HG03175 (cell line): ENCODE measurements around the gene OR2A7.
"Not testable (repeated sequence)": the region's sequence is repeated elsewhere in the genome, so short reads cannot be mapped to it uniquely, and the experiment has no call there.

Experiments
- ATAC-seq: cut with Tn5 transposase; IDR thresholded peaks from one replicate; pipeline ENCODE4 v1.9.1; 2021; ENCODE audit warnings: mild to moderate bottlenecking, moderate library complexity; ENCODE audit not compliant: unreplicated experiment

The OR2A7 gene

DNA sequence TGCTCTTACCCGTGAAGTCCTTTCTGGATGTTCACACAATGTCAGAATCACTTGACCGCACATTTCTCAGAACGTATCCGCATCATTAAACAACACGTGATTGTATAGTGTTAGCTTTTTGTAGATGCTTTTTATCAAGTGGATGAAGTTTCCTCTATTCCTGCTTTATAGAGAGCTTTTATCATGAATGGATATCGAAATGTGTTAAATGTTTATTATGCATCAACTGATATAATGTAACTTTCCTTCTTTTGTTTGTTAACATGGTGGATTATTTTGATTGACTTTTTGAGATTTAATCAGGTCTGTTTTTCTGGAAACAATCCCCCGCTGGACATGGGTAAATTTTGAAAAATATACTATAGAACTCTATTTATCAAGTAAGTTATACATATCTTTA lies at the start of gene OR2A7:
Gene OR2A7 (minus strand): TSS at position 101 of the 400 bp plus-strand sequence. CDS start 5,164 bp downstream, outside the sequence.
- ATAC-seq, result not testable (repeated sequence)

- not testable (repeated sequence) for ATAC-seq
Observed at GRCh38 chr7:144311872-144312469, 47.4 kb upstream of the OR2A7 start, which contains the start of gene OR2A1. OR2A1 (plus strand) TSS chr7:144312419; CDS start chr7:144318125, 5,706 bp downstream.

DNA sequence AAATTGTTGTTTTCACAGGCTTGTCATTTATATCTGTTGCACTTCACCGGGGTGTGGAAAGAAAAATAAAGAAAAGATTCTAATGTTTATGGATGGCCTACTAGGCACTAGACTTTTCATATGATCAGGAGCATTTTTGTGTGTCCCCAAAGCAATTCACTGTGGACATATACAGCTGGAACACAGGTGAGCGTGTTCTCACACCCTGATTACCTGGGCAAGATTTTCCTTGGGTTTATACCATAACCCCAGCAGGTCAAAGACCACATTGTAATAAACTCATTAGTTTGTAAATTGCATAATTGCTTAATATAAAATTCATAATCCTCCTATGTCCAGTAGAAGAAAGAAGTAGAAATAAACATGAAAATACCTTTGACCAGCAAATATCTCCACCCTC lies 46.6 kb upstream of the OR2A7 start:
- not testable (repeated sequence) for ATAC-seq

GRCh38 chr7:144309702-144310101 lies 45.1 kb upstream of the OR2A7 start:
- not testable (repeated sequence) for ATAC-seq

DNA sequence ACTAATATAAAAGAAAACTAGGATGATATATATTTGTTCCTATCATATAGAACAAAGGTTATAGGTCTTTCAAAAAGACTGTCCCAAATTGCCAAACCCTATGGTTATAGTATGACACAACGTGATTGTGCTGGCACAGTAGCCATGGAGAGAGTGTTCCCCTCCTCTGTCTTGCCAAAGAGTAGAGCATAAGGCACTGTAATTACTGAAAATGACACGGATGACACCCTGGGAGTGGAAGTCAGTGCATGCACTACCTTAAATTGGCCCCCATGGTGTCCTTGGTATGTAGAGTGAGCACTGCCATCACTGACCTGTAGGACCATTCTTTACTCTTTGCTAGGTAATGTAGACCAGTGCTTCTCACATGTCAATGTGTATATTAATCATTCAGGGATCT lies 40.6 kb upstream of the OR2A7 start:
- not testable (repeated sequence) for ATAC-seq

DNA sequence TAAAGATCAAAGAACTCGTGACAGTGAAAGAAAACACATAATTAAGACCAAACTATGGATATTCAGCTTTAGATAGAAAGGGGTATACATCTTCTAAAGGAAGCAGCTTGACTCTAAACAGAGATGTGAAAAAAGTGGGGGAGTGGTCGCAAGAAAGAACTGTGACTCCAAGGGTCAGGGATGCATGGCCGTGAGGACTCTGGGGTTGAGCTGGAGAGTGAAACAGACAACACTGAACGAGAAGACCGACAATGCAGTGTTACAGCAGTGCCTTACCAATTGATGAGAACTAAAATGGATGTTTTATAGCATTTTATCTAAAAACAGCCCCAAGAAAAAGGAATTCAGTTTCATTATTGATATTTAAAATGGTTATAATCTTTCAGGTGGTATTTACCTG lies 39.0 kb upstream of the OR2A7 start:
- ATAC-seq, result not testable (repeated sequence)

GRCh38 chr7:144302578-144303303 lies 38.1 kb upstream of the OR2A7 start:
- not testable (repeated sequence) for ATAC-seq

- peak; percentile 80 for ATAC-seq
Observed at GRCh38 chr7:144293794-144294499, 29.4 kb upstream of the OR2A7 start.

DNA sequence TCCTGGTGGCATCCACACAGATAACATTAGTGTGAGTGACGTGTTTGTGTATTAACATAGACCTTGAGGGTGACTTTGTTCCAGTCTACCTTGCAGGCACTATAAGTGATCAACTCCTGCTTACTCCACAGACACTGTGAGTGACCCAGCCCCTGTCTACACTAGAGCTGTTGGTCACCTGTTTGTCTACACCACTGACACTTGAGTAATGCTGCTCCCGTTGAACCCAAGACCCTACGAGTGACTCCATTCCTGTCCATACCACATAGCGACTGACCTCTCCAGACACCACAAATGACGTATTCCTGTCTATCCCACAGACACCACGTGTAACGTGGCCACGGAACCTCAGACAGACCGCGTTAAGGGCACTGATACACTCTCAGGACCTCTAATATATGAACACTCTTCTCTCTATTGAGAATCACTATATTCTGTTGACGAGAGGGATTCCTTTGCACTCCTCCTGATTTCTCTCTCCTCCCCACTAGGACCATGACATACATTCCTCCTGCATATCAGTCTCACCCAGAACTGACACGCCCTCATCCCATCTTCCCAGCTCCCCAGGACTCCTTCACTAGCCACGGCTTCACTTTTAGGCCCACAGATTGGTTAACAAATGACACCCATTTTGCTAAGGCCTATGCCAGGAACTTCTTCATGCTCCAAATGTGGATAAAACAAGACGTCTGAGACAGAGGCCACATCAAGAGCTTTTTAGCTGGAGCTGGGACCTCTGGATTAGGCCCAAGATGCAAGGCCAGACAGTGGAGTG lies 28.0 kb upstream of the OR2A7 start:
- ATAC-seq, result not testable (repeated sequence)

DNA sequence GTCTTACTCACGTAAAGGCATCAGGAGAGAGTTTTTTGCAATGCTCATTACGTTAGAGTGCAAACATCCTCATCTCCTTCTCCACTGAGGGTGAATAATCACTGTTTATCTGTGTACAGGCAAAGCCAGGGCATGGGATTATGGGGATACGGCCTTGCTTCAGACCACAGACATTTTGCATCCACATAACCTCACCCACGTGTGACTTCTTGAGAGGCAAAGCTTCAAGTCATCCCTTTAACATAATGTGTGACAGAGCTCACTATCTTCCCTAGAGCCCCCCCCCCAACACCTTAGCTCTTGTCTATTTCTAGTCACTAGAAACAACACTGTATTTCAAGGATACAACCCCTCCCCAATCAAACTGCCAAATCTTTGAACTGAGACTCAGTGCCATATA lies 27.0 kb upstream of the OR2A7 start:
- ATAC-seq, result not testable (repeated sequence)

DNA sequence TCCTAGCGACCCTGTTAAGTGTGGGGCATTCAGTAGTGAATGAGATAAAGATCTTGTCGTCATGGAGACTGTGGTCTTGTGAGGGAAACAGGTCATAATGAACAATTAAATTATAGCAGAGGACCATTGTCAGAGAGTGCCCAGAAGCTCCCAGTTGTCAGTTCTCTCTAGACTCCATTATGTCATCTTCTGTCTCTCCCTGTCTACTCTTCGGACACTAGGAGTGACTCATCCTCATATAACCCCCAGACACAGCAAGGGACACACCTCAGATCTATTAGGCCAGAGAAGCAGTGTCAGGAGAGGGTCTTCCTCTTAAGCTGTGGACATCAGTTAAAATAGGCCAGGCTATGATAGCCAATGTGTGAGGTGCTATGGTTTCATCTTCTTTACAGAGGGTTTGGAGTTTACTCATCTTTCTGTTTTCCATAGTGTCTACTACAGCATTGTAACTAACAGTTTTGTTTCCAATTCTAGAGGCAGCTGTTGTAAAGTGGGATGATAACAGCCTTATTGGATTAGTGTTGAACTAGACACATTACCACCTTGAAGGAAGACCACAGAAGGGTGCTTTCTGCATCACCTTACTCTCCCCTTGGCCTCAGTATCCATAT lies 22.7 kb upstream of the OR2A7 start:
- not testable (repeated sequence) for ATAC-seq

- not testable (repeated sequence) for ATAC-seq
Observed at GRCh38 chr7:144283716-144284115, 19.1 kb upstream of the OR2A7 start.

DNA sequence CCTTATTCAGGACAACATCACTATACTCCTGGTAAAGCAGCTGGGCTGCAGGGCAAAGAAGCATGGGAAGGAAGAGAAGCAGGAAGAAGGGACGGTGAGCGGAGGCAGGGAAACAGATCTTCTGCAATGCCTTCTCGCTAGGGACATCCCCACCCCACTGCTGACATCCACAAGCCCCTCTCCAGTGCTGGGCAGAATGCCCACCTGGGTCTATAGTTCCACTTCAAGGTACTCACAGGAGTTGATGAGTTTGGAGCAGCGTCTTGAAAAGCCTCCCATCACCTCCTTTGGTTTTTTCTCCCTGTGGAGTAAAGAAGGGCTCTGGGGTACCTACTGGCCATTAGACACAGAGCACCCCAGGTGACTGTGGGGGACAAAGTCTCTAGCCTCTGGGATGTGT lies 17.9 kb upstream of the OR2A7 start:
- not testable (repeated sequence) for ATAC-seq

- not testable (repeated sequence) for ATAC-seq
Observed at GRCh38 chr7:144281981-144282380, 17.4 kb upstream of the OR2A7 start.

DNA sequence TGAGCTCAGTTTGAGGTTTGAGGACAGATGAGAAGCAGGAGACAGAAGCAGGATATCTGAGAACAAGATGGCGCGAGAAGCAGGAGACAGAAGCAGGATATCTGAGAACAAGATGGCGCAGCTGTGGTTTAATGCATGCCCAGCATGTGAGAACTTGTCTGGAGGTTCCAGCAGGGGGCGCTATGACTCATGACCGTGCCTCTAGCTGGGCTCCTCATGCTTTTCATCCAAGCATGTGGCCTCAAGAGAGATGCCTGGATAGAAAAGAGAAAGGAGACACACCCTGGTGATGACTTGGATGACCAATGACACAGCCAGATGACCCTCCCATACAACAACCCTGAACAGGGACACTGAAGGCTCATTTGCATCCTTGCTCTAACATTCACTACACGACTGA lies 15.4 kb upstream of the OR2A7 start:
- ATAC-seq, result not testable (repeated sequence)

GRCh38 chr7:144275281-144275680 lies 10.7 kb upstream of the OR2A7 start:
- not testable (repeated sequence) for ATAC-seq

GRCh38 chr7:144269188-144269587 lies 4.6 kb upstream of the OR2A7 start, which contains the start of gene CTAGE8:
CTAGE8 (minus strand) TSS chr7:144269288; CDS start chr7:144269250, 38 bp downstream.
- not testable (repeated sequence) for ATAC-seq

DNA sequence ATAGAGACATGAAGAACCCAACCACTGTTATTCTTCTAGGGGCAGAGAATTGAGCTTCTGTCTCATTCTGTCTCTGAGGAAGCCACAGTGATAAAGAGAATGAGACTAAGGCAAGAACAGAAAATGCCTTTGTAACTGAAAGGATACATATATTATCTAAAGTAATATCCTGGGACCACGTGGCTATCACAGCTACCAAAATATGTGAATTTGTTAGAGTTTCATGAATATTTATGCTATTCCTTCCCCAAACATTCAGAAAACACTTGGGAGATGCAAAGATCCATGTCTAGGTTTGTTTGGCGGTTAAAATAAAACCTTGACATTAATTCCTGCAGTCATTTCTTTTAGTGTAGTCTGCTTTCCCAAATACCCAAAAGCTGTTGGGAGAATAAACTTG lies 2.5 kb downstream of the OR2A7 start:
- not testable (repeated sequence) for ATAC-seq

GRCh38 chr7:144259067-144259466 lies 5.5 kb downstream of the OR2A7 start:
- ATAC-seq, result not testable (repeated sequence)

- no peak for ATAC-seq
Observed at GRCh38 chr7:144256112-144256511, 8.5 kb downstream of the OR2A7 start.
